Upper lobe of left lung (tissue), 6 donors: ENCODE results near the gene FIBCD1. TPM values are rescaled to one million over a fixed set of nuclear protein-coding genes. Genes with fewer than 3 reads are reported as not detected.

Experiments
- ATAC-seq, 2 donors: fragments of 200-7000 bp; cut with Tn5 transposase; one replicate each; pipeline ENCODE4 v1.9.1; 2022; ENCODE audit warnings: mild to moderate bottlenecking in 2 of 2, moderate library complexity in 2 of 2; ENCODE audit not compliant: low FRiP score in 2 of 2
- DNase-seq, 2 donors: peaks; one replicate each; pipeline ENCODE4 v3.0.0-alpha.2; 2019 to 2020
- H3K27ac ChIP-seq, 4 donors: fragments of 200-600 bp; sonication (generic); one replicate each; pipeline ENCODE4 v1.5.1; 2016 to 2019
- H3K27me3 ChIP-seq, 4 donors: fragments of 200-600 bp; sonication (generic); one replicate each; pipeline ENCODE4 v1.5.1; 2017 to 2019
- H3K36me3 ChIP-seq, 4 donors: fragments of 200-600 bp; sonication (generic); one replicate each; pipeline ENCODE4 v1.5.1; 2016 to 2019
- H3K4me1 ChIP-seq, 4 donors: fragments of 200-600 bp; sonication (generic); one replicate each; pipeline ENCODE4 v1.5.1; 2018 to 2019
- H3K4me3 ChIP-seq, 4 donors: fragments of 200-600 bp; sonication (generic); one replicate each; pipeline ENCODE4 v1.5.1; 2017 to 2019; ENCODE audit warnings: mild to moderate bottlenecking in 2 of 4, moderate library complexity in 1 of 4
- H3K9me3 ChIP-seq, 4 donors: fragments of 200-600 bp; sonication (generic); one replicate each; pipeline ENCODE4 v1.5.1; 2018 to 2019
- EP300 ChIP-seq, 4 donors: sonication (generic); formaldehyde crosslinking; IDR thresholded peaks; one replicate each; pipeline ENCODE4 v1.5.1; 2017; ENCODE audit warnings: antibody characterized with exemption in 4 of 4, control low read depth in 2 of 4
- POLR2A ChIP-seq, 4 donors: fragments of 450-650 bp; IDR thresholded peaks; one replicate each; pipeline ENCODE4 v1.5.1; 2016 to 2017; ENCODE audit warnings: antibody characterized with exemption in 4 of 4, mild to moderate bottlenecking in 2 of 4
- POLR2AphosphoS5 ChIP-seq, 2 donors: sonication (generic); formaldehyde crosslinking; IDR thresholded peaks; one replicate each; pipeline ENCODE4 v1.5.1; 2017; ENCODE audit warnings: antibody characterized with exemption in 2 of 2
- WGBS, 2 donors: methylation state at CpG; one replicate each; pipeline ENCODE4 v1.1.5; 2017 to 2018; 5-methylcytosine and 5-hydroxymethylcytosine counted together
- total RNA-seq, 6 donors: library from RNA; depleted of rRNA in 4 of 6; stranded (reverse); fragments of >200 nt in 4 of 6; gene quantifications; one replicate each; pipeline versions ENCODE4 v1.1.0 to v1.2.1, GENCODE V29; 2016 to 2021
- TF ChIP-seq, protein P1 (sequence below), 6 experiments: fragments of 450-650 bp in 4 of 6; fragments of 200-600 bp in 2 of 6; sonication (generic) in 2 of 6; IDR thresholded peaks; one replicate each; pipeline ENCODE4 v1.5.1; 2016 to 2019; ENCODE audit warnings: antibody characterized with exemption in 6 of 6
- donor health status: DM: no; HTN: no; CAD: no; lungs with moderate emphysema.
- donor health status: DM: no; HTN: yes; CAD: no; lungs with severe emphysema.

FIBCD1 gene
- total RNA-seq, 6 donors from 2014 or later: 0.30 to 15.8 (median 4.1) TPM

DNA sequence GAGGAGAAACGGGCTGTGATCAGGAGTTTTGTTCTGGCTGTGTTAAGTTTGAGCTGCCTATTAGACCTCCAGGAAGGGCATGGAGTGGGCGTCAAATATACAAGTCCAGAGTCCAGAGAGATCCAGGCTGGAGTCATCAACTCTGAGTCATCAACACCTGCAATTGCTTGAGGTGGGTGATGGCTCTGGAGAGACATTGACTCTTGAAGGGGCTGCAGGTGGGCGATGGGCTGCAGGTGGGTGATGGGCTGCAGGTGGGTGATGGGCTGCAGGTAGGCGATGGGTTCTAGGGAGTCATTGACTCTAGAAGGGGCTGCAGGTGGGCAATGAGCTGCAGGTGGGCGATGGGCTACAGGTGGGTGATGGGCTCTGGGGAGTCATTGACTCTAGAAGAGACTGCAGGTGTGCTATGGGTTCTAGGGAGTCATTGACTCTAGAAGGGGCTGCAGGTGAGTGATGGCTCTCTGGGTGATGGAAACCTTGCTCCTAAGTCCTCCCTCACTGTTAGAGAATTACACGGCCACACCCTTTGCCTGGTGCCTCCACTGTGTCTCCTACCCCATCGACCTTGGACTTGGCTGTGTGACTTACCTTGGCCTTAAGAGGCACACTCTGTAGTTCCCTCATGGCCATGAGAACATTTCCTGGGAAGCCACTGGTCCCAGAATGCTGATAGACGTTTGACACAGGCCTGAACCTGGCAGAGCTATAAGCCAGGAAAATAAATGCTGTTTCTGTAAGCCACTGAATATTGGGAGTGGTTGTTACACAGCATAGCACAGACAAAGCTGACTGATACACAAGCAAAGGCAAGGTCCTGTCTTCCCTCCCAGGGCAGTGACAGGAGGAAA is 10.4 kb upstream of the FIBCD1 start:
- H3K27me3 ChIP-seq: no peaks in the 10 kb centered on the region
- H3K4me3 ChIP-seq: no peak overlapping the region
- no peaks in the 10 kb centered on the region for H3K4me1 ChIP-seq
- H3K36me3 ChIP-seq: no peaks in the 10 kb centered on the region
- H3K9me3 ChIP-seq: peaks cover 0 to 3% (median 0%) of the 10 kb centered on the region in 4 donors
- DNase-seq (no peak), ATAC-seq (no peak)
- 75 to 78% methylated on average over 8 of the region's 8 CpGs for WGBS, 2 donors
- H3K27ac ChIP-seq: no peak overlapping the region
- TF ChIP-seq POLR2A (IDR thresholded peaks at IDR 0.05) (no peak), EP300 (IDR thresholded peaks at IDR 0.05) (no peak), POLR2AphosphoS5 (IDR thresholded peaks at IDR 0.05) (no peak)
- TF ChIP-seq, protein P1, sequence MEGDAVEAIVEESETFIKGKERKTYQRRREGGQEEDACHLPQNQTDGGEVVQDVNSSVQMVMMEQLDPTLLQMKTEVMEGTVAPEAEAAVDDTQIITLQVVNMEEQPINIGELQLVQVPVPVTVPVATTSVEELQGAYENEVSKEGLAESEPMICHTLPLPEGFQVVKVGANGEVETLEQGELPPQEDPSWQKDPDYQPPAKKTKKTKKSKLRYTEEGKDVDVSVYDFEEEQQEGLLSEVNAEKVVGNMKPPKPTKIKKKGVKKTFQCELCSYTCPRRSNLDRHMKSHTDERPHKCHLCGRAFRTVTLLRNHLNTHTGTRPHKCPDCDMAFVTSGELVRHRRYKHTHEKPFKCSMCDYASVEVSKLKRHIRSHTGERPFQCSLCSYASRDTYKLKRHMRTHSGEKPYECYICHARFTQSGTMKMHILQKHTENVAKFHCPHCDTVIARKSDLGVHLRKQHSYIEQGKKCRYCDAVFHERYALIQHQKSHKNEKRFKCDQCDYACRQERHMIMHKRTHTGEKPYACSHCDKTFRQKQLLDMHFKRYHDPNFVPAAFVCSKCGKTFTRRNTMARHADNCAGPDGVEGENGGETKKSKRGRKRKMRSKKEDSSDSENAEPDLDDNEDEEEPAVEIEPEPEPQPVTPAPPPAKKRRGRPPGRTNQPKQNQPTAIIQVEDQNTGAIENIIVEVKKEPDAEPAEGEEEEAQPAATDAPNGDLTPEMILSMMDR (IDR thresholded peaks at IDR 0.05): no peak

GRCh38 chr9:130948266-130948665 is 9.2 kb upstream of the FIBCD1 start:
- no peaks in the 10 kb centered on the region for H3K4me1 ChIP-seq
- TF ChIP-seq EP300 (IDR thresholded peaks at IDR 0.05) (no peak), POLR2A (IDR thresholded peaks at IDR 0.05) (no peak), POLR2AphosphoS5 (IDR thresholded peaks at IDR 0.05) (no peak)
- TF ChIP-seq, protein P1 (IDR thresholded peaks at IDR 0.05): no peak
- 57 to 59% methylated on average over 8 of the region's 8 CpGs for WGBS, 2 donors
- DNase-seq: no peak
- H3K27me3 ChIP-seq: no peaks in the 10 kb centered on the region
- ATAC-seq: no peak
- no peak overlapping the region for H3K27ac ChIP-seq
- no peak overlapping the region for H3K4me3 ChIP-seq
- H3K9me3 ChIP-seq: peaks cover 0 to 3% (median 0%) of the 10 kb centered on the region in 4 donors
- no peaks in the 10 kb centered on the region for H3K36me3 ChIP-seq

DNA sequence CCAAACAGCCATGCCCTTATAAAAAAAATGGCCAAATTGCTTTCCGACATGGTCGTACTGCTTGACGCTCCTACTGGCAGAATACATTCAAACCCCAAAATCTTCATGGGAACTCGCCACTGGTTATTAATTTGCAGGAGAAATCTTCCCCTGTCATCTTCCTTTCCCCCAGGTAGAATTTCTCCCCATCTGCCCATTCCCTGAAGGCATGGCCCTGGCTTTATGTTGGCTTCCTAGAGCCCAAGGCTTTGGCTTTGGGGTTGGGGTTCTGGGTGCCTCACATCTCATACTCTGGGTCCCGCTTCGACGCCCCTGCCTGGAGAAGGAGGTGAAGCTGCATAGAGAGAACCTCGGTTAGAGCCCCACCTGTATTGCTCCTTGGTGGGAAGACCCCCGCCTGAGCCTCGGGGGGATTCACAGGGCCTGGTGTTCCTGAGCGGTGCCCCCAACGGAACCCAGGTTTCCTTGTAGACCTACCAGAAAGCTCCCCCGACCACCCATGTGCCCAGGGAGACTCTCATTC is 8.6 kb upstream of the FIBCD1 start:
- Histone ChIP-seq H3K4me1 (no peaks in the 10 kb centered on the region), H3K27me3 (no peaks in the 10 kb centered on the region), H3K36me3 (no peaks in the 10 kb centered on the region), H3K27ac (no peak overlapping the region), H3K9me3 (peaks cover 0 to 3% (median 0%) of the 10 kb centered on the region in 4 donors), H3K4me3 (no peak overlapping the region)
- TF ChIP-seq, protein P1 (IDR thresholded peaks at IDR 0.05): no peak
- TF ChIP-seq POLR2AphosphoS5 (IDR thresholded peaks at IDR 0.05): no peak
- no peak for TF ChIP-seq POLR2A (IDR thresholded peaks at IDR 0.05)
- TF ChIP-seq EP300 (IDR thresholded peaks at IDR 0.05): no peak
- DNase-seq (no peak), ATAC-seq (no peak)
- 80% methylated on average over 13 of the region's 13 CpGs for WGBS, 2 donors

GRCh38 chr9:130946766-130947617 is 7.9 kb upstream of the FIBCD1 start:
- Histone ChIP-seq H3K9me3 (peaks cover 0 to 3% (median 0%) of the 10 kb centered on the region in 4 donors), H3K27me3 (no peaks in the 10 kb centered on the region), H3K4me1 (no peaks in the 10 kb centered on the region), H3K4me3 (no peak overlapping the region), H3K27ac (no peak overlapping the region), H3K36me3 (no peaks in the 10 kb centered on the region)
- WGBS, 2 donors: 68 to 69% methylated on average over 13 to 16 of the region's 16 CpGs
- ATAC-seq: no peak
- TF ChIP-seq POLR2A (IDR thresholded peaks at IDR 0.05) (no peak), POLR2AphosphoS5 (IDR thresholded peaks at IDR 0.05) (no peak), EP300 (IDR thresholded peaks at IDR 0.05) (no peak)
- TF ChIP-seq, protein P1 (IDR thresholded peaks at IDR 0.05): no peak
- no peak for DNase-seq
